ENCODE measurements around the gene ZNF445.

DNA sequence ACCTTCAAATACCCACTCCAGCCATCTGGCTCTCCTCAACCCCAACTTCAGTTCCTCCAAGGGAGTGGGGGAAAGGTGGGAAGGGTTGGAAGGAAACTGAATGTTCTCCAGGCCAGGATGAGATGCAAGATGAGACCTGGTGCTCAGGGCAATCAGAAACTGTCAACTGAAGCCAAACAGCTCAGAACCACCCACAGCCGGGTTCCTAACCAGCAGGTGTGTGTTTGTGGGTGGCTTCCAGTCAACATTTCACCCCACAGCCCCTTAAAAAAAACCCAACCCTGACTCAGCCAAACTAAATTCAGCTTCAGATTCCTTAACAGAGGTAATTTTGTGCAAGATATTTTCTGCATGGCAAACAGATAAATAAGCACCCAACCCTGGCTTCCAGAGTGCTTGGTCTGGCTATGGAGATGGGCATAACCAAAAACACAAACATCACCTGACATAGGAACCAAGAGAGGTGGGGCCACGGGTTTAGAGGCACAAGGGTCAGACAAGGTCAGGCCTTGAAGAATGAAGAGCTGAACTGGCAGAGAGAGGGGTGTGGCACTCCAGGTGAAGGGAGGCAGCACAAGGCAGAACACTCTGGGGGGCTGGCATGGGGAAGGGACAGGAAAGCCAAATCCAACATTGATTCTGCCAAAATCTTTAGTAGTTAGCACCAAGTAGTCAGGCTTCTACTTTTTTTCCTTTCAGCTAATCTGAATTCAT lies 34.7 kb downstream of the ZNF445 start:
- TF ChIP-seq, protein P1, sequence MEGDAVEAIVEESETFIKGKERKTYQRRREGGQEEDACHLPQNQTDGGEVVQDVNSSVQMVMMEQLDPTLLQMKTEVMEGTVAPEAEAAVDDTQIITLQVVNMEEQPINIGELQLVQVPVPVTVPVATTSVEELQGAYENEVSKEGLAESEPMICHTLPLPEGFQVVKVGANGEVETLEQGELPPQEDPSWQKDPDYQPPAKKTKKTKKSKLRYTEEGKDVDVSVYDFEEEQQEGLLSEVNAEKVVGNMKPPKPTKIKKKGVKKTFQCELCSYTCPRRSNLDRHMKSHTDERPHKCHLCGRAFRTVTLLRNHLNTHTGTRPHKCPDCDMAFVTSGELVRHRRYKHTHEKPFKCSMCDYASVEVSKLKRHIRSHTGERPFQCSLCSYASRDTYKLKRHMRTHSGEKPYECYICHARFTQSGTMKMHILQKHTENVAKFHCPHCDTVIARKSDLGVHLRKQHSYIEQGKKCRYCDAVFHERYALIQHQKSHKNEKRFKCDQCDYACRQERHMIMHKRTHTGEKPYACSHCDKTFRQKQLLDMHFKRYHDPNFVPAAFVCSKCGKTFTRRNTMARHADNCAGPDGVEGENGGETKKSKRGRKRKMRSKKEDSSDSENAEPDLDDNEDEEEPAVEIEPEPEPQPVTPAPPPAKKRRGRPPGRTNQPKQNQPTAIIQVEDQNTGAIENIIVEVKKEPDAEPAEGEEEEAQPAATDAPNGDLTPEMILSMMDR (conservative IDR thresholded peaks at IDR 0.05 in 1 of 2, IDR thresholded peaks at IDR 0.05 in 1 of 2; ENCODE audit: extremely low read depth in 1 of 2, insufficient read depth in 1 of 2, low read depth in 1 of 2, low read length in 2 of 2) = no peak
- no peak for TF ChIP-seq EZH2 (IDR thresholded peaks at IDR 0.05; ENCODE audit: borderline replicate concordance, low read length)
